NOMO-1 treated with dmso at 0.1 percent for 144 hours (cell line): ENCODE data around the gene SPINK7.
A peak's percentile ranks its signal among the peaks of the same experiment; 100 is the strongest.

Source experiments
- DNase-seq: peaks from one replicate; lab custom pipeline; 2025; ENCODE audit not compliant: unreplicated experiment; lab: John Stamatoyannopoulos, UW

SPINK7 gene

GRCh38 chr5:148343603-148344487 lies 31.6 kb downstream of the SPINK7 start:
- DNase-seq, result peak; percentile 14

- DNase-seq, result no peak
Measured at GRCh38 chr5:148347706-148348105, 35.5 kb downstream of the SPINK7 start.

- no peak for DNase-seq
Measured at GRCh38 chr5:148352696-148353095, 40.5 kb downstream of the SPINK7 start.

- no peak for DNase-seq
Measured at GRCh38 chr5:148353634-148354033, 41.4 kb downstream of the SPINK7 start.

- DNase-seq, result no peak
Measured at GRCh38 chr5:148364343-148364742, 52.1 kb downstream of the SPINK7 start.
